GM21825 (cell line): ENCODE data around the gene RNF167.
"Not testable (repeated sequence)": the region's sequence is repeated elsewhere in the genome, so short reads cannot be mapped to it uniquely, and the experiment has no call there.

ENCODE experiments used
- ATAC-seq: cut with Tn5 transposase; IDR thresholded peaks from one replicate; pipeline ENCODE4 v1.9.1; 2021; ENCODE audit warnings: mild to moderate bottlenecking, moderate library complexity; ENCODE audit not compliant: unreplicated experiment

RNF167 gene

GRCh38 chr17:4901648-4902344 is 38.3 kb upstream of the RNF167 start:
- no peak for ATAC-seq

GRCh38 chr17:4902540-4902939 is 37.5 kb upstream of the RNF167 start:
- ATAC-seq = no peak

DNA sequence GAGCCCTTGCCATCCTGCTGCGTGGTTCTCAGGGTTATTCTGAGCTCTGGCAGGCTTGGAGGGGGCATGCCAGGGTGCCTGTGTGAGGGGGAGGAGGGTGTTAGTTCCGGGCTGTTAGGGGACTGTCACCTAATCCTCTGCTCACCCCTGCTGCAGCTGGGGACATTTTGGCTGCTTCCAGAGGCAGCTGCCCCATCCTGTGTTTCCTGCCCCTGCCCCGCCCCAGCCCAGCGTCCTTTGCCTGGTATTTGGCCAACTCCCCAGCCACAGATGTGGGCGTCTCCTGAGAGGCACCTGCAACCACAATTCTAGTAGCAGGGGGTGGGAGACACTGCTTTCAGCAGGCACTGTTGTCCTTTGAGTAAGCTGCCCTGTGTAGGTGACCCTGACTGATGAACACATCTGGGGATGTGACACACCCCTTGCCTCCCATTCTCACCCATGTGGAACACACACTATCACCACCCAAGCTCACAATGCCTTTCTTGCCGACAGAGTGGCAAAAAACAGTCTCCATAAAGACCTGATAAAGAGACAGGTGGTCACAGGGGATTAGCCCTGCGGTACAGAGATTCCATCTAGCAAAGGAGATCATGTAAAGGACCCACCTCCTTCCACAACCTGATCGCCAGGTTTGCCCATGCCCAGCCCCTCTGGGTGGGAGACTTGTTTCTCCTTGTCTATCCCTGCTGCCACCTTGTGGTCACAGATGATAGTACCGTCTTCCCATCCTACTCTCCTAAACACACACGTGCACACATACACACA is 36.8 kb upstream of the RNF167 start, which contains the start of gene CHRNE:
Gene CHRNE, minus strand, starts transcription at position 48 of the 768 bp plus-strand sequence. Its CDS starts 35 bp downstream, at position 13.
- no peak for ATAC-seq

DNA sequence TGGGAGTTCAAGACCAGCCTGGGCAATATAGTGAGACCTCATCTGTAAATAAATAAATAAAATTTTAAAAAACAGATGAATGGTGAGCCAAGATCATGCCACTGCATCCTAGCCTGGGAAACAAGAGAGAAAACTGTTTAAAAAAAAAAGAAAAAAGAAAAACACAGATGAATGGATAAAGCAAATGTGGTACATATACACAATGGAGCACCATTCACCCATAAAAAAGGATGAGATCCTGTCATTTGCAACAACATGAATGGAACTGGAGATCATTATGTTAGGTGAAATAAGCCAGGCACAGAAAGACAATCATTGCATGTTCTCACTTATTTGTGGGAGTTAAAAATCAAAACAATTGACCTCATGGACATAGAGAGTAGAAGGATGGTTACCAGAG is 33.4 kb upstream of the RNF167 start:
- not testable (repeated sequence) for ATAC-seq

GRCh38 chr17:4908301-4908700 is 31.8 kb upstream of the RNF167 start:
- ATAC-seq = no peak

DNA sequence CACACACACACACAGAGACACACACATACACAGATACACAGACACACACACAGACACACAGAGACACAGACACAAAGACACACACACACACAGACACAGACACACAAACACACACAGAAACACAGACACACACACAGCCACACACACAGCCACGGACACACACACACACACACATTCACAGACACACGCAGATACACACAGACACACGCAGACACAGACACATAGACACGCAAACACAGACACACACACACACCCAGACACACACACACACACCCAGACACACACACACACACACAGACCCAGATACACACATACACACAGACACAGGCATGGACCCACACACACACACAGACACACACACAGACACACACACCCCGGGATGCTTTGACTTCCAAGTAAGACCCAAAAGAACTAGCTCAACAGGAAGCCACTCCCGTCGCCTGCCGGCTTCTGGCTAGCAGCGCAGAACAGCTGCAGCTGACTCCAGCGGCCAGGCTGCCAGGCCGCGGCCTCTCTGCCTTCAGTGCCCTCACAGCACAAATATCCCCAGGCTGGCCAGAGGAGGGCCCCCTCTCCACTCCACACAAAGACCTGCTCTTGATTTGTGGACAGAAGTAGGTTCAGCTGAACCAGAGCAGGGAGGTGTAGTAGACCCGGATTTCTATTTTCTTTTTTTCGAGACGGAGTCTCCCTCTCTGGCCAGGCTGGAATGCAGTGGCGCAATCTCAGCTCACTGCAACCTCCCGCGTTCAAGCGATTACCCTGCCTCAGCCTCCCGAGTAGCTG is 31.2 kb upstream of the RNF167 start:
- no peak for ATAC-seq

DNA sequence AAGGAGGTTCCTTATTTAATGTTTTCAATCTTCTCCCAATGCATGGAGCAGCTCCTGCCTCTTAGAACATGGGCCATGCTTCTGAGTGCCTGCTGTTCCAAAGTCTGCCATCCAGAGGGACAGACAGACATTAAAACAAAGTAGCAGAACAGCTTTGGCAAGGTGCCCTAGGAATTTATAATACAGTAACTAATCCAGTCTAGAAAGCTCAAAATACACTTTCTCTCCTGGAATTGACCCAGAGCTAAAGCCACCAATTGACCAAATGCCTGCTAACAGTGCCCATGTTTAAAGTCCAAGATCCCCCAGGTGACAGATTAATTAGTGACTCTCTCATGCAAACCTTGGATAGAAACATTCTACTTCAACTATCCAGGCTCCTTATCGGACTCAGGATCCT is 26.1 kb upstream of the RNF167 start:
- no peak for ATAC-seq

GRCh38 chr17:4914551-4914950 is 25.5 kb upstream of the RNF167 start:
- ATAC-seq = not testable (repeated sequence)

DNA sequence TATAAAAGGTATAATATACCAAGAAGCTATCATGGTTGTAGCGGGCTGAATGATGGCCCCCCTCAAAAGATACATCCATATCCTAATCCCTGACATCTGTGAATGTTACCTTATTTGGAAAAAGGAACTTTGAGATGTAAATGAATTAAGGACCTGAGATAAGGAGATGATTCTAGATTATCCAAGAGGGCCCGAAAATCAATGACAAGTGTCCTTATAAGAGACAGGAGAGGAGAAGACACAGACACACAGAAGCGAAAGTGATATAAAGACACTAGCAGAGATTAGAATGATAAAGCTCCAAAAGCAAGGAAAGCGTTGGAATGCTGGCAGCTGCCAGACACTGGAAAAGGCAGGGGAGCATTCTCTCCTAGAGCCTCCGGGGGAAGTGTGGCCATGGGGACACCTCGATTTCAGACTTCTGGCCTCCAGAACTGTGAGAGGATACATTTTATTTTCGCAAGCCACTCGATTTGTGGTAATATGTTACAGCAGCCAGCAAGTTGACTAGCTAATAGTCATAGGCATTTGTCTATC is 20.5 kb upstream of the RNF167 start:
- ATAC-seq = no peak

DNA sequence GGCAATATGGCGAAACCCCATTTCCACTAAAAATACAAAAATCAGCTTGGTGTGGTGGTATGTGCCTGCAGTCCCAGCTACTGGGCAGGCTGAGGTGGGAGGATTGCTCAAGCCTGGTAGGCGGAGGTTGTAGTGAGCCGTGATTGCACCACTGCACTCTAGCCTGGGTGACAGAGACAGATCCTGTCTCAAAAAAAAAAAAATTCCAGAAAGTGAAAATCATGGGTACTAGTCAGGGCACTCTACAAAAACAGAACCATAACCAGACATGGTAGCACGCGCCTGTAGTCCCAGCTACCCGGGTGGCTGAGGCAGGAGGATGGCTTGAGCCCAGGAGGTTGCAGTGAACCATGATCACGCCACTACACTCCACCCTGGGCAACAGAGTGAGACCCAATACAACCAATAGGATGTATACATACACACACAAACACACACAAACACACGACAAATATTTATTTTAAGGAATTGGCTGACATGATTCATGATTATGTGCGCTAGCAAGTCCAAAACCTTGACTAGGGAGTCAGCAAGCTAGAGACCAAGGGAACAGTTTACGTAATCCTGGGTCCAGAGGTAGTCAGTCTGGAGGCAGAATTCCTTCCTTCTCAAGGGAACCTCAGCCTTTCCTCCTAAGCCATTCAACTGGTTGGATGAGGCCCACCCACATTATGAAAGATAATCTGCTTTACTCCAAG is 19.6 kb upstream of the RNF167 start:
- no peak for ATAC-seq

DNA sequence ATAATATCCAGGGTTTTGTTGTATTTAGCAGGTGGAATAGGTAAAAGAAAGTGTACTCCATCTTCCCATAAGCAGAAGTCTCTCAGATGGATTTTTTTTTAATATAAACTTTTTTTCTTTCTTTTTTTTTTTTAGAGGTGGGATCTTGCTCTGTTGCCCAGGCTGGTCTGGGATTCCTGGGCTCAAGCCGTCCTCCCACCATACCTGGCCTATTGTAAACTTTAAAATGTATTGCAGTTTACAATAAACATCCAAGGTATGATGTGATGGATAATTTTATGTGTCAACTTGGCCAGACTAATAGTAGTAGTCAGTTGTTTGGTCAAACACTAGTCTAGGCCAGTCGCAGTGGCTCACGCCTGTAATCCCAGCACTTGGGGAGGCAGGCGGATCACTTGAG is 18.7 kb upstream of the RNF167 start:
- no peak for ATAC-seq

DNA sequence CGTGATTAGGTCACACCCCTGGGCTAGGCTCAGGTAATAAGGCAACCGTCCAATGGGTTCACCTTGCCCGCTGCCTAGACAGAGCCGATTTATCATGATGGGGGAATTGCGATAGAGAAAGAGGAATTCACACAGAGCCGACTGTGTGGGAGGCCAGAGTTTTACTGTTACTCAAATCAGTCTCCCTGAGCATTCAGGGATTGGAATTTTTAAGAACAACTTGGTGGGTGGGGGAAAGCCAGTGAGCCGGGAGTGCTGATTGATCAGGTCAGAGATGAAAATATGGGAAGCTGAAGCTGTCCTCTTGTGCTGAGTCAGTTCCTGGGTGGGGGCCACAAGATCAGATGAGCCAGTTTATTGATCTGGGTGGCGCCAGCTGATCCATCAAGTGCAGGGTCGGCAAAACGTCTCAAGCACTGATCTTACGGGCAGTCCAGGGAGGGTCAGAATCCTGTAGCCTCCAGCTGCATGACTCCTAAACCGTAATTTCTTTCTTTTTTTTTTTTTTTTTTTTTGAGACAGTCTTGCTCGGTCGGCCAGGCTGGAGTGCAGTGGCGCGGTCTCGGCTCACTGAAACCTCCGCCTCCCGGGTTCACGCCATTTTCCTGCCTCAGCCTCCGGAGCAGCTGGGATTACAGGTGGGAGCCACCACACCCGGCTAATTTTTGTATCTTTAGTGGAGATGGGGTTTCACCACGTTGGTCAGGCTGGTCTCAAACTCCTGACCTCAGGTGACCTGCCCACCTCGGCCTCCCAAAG is 13.3 kb upstream of the RNF167 start:
- not testable (repeated sequence) for ATAC-seq

- ATAC-seq = no peak
Observed at GRCh38 chr17:4928881-4929280, 11.2 kb upstream of the RNF167 start.

GRCh38 chr17:4931963-4932362 is 8.1 kb upstream of the RNF167 start, which contains the start of gene GP1BA:
Gene GP1BA (plus strand): TSS chr17:4932277. CDS start chr17:4932605, 328 bp downstream.
- no peak for ATAC-seq

DNA sequence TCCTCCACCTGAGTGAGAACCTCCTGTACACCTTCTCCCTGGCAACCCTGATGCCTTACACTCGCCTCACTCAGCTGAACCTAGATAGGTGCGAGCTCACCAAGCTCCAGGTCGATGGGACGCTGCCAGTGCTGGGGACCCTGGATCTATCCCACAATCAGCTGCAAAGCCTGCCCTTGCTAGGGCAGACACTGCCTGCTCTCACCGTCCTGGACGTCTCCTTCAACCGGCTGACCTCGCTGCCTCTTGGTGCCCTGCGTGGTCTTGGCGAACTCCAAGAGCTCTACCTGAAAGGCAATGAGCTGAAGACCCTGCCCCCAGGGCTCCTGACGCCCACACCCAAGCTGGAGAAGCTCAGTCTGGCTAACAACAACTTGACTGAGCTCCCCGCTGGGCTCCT is 7.3 kb upstream of the RNF167 start:
- no peak for ATAC-seq

- no peak for ATAC-seq
Observed at GRCh38 chr17:4933646-4934045, 6.4 kb upstream of the RNF167 start.

- ATAC-seq = no peak
Observed at GRCh38 chr17:4934173-4934979, 5.7 kb upstream of the RNF167 start.

DNA sequence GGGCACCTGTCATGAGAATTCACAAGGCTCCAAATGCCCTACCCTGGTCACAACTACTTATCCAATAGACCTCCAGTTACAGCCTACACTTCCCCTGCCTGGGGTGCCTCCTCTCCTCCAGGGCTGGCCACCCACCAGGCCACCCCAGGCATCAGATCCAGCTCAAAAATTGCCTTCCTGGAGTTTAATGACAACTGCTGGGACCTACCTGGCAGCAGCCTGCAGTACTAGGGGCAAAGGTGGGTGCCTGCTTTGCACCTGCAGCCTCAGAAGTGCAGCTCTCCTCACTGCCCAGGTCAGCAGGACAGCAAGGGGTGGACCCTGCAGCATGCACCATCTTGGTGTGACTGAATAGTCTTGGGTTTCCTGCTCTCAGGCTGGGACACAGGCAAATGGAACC is 4.4 kb upstream of the RNF167 start:
- ATAC-seq = no peak

DNA sequence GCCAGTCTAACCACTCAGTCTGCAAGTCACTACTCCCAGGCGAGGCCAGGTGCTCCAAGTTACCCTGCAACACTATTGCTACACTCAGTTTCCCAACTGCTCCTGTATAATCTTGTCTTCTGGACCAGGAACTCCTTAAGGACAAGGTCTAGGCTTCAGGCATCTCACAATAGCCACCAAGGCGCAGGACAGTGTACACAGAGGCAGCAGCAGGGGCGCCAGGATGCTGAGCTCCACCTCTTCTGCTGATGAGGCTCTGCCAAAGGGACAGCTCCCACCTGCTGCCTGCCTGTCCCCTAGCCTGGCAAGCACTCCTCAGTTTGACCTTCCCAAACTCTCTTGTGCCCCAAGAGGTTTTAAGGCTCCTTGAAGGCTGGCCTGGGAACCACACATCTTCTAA is 3.6 kb upstream of the RNF167 start:
- ATAC-seq = no peak
